AG04450 (cell line): ENCODE data around the gene RTBDN. TPM values are rescaled to one million over a fixed set of nuclear protein-coding genes. Genes with fewer than 3 reads are reported as not detected.
A peak's percentile ranks its signal among the peaks of the same experiment; 100 is the strongest.

Experiments
- CTCF ChIA-PET: fragments of 300-600, 350-600 bp; formaldehyde crosslinking; extraction: SDS; loops from one replicate; lab custom pipeline; 2022; ENCODE audit warnings: antibody characterized with exemption, inconsistent platforms; lab: Charles Lee
- POLR2A ChIA-PET: fragments of 350-600 bp; formaldehyde crosslinking; extraction: SDS; loops from one replicate; lab custom pipeline; 2021; ENCODE audit warnings: antibody characterized with exemption, inconsistent platforms; lab: Yijun Ruan, JAX
- DNase-seq: peaks from one replicate; pipeline ENCODE4 v3.0.0-alpha.2; 2011; ENCODE audit warnings: low read depth, low spot score
- H3K27ac ChIP-seq: one replicate; pipeline ENCODE4 v1.5.1; 2012; ENCODE audit warnings: low read depth, low read length, control low read depth
- H3K27me3 ChIP-seq: one replicate; pipeline ENCODE4 v1.6.0; 2012; ENCODE audit warnings: low read length; ENCODE audit not compliant: control insufficient read depth, insufficient read depth
- H3K4me3 ChIP-seq: 2 replicates; pipeline ENCODE4 v1.5.1; 2011; ENCODE audit warnings: mild to moderate bottlenecking, low read depth, low read length, control low read depth
- H3K9me3 ChIP-seq: 2 replicates; pipeline ENCODE4 v1.5.1; 2012; ENCODE audit warnings: low read length; ENCODE audit not compliant: control insufficient read depth, insufficient read depth
- CTCF ChIP-seq: IDR thresholded peaks from 2 replicates; pipeline ENCODE4 v1.5.1; 2011; ENCODE audit warnings: low read depth, low read length, control low read depth, inconsistent platforms
- polyA plus RNA-seq: library from polyadenylated mRNA; depleted of rRNA; stranded (reverse); fragments of >200 nt; gene quantifications from 2 replicates; pipeline ENCODE4 v1.2.3, GENCODE V29; 2011

RTBDN gene
- polyA plus RNA-seq, 1 experiment = not detected

- POLR2A ChIA-PET = interaction anchor here (0.5 to 1.9 kb wide), 3 partner anchors 10 to 145 kb away, joined by 4 to 16 read pairs (median 7); partner anchors contain the start of gene FARSA
- Histone ChIP-seq H3K27me3 (no peaks in the 10 kb centered on the region), H3K27ac (peak overlapping the region; percentile 88), H3K9me3 (peaks cover 10% of the 10 kb centered on the region; the same call in 1 of the 2 replicates), H3K4me3 (peak overlapping the region; percentile 46)
- CTCF ChIA-PET = interaction anchor here (0.6 to 2.3 kb wide), 6 partner anchors 8 to 1077 kb away, joined by 3 to 12 read pairs (median 6); no protein-coding TSS in a partner anchor
- no peak for TF ChIP-seq CTCF
- DNase-seq = no peak
Observed at GRCh38 chr19:12788042-12788681, 46.2 kb downstream of the RTBDN start.

GRCh38 chr19:12787458-12787857 is 46.9 kb downstream of the RTBDN start:
- TF ChIP-seq CTCF = no peak
- Histone ChIP-seq H3K27ac (no peak overlapping the region), H3K9me3 (peaks cover 4% of the 10 kb centered on the region; the same call in 1 of the 2 replicates), H3K4me3 (no peak overlapping the region), H3K27me3 (no peaks in the 10 kb centered on the region)
- ChIA-PET POLR2A (interaction anchor here (0.5 kb wide), 1 partner anchor 59 kb away, joined by 7 read pairs; no protein-coding TSS in a partner anchor), CTCF (interaction anchor here (1.0 to 2.3 kb wide), 2 partner anchors 9 to 60 kb away, joined by 3 to 12 read pairs; no protein-coding TSS in a partner anchor)
- no peak for DNase-seq

GRCh38 chr19:12786952-12787351 is 47.4 kb downstream of the RTBDN start:
- peaks cover 3% of the 10 kb centered on the region; the same call in 1 of the 2 replicates for H3K9me3 ChIP-seq
- no peak overlapping the region for H3K27ac ChIP-seq
- no peaks in the 10 kb centered on the region for H3K27me3 ChIP-seq
- TF ChIP-seq CTCF = no peak
- ChIA-PET POLR2A (interaction anchor here (0.6 kb wide), 1 partner anchor 11 kb away, joined by 7 read pairs; no protein-coding TSS in a partner anchor), CTCF (no interaction called here)
- no peak for DNase-seq
- H3K4me3 ChIP-seq = no peak overlapping the region

GRCh38 chr19:12786141-12786870 is 48.1 kb downstream of the RTBDN start:
- POLR2A ChIA-PET = interaction anchor here (0.6 kb wide), 1 partner anchor 10 kb away, joined by 7 read pairs; no protein-coding TSS in a partner anchor
- peak overlapping the region; percentile 31 for H3K27ac ChIP-seq
- no peak for DNase-seq

More at GRCh38 chr19:12786141-12786870, 48.1 kb downstream of the RTBDN start:
- CTCF ChIA-PET = interaction anchor here (1.4 kb wide), 1 partner anchor 10 kb away, joined by 4 read pairs; no protein-coding TSS in a partner anchor
- Histone ChIP-seq H3K27me3 (no peaks in the 10 kb centered on the region), H3K9me3 (no peaks in the 10 kb centered on the region; the same call in 1 of the 2 replicates), H3K4me3 (no peak overlapping the region)
- no peak for TF ChIP-seq CTCF
